Measurements from ENCODE around the gene PROX1. TPM values are rescaled to one million over a fixed set of nuclear protein-coding genes. Genes with fewer than 3 reads are reported as not detected.

The PROX1 gene
- total and polyA plus RNA-seq, 2 of the 4 experiments (the other 2 are of a cell fraction), result under 0.01 to 0.02 TPM

- TF ChIP-seq ELK1 (IDR thresholded peaks at IDR 0.05; ENCODE audit: borderline replicate concordance, low read depth, low read length) (no peak), MAZ (IDR thresholded peaks at IDR 0.05; ENCODE audit: borderline replicate concordance, low read depth, low read length) (no peak), RAD21 (IDR thresholded peaks at IDR 0.05; ENCODE audit: low read length) (no peak), MAFK (IDR thresholded peaks at IDR 0.05; ENCODE audit: low read depth, low read length) (no peak), CTCF (conservative IDR thresholded peaks at IDR 0.05; ENCODE audit: low read depth, low read length) (no peak), RCOR1 (IDR thresholded peaks at IDR 0.05; ENCODE audit: insufficient replicate concordance, low read length) (no peak), SMC3 (IDR thresholded peaks at IDR 0.05; ENCODE audit: low read depth, low read length) (no peak)
- Histone ChIP-seq H2AK9ac (replicated peaks; ENCODE audit: low read depth, low read length, poor library complexity) (no peak overlapping the region), H3K9ac (ENCODE audit: low read depth, low read length) (no peak overlapping the region), H3K4me2 (ENCODE audit: low read depth, low read length) (no peak overlapping the region), H3K9me3 (ENCODE audit: control insufficient read depth, insufficient read depth, low read length) (no peaks in the 10 kb centered on the region), H3K56ac (ENCODE audit: extremely low read depth, insufficient read depth, low read length) (no peak overlapping the region), H3K27me3 (ENCODE audit: control insufficient read depth, insufficient read depth, low read length) (no peaks in the 10 kb centered on the region; the same call in 1 of the 2 replicates), H4K8ac (ENCODE audit: low read depth in 2 of 2, low read length in 2 of 2) (no peak overlapping the region), H2AFZ (replicated peaks; ENCODE audit: low read length, poor library complexity) (no peak overlapping the region), H3K4ac (ENCODE audit: low read depth, low read length) (no peak overlapping the region), H2BK5ac (ENCODE audit: low read depth, low read length, poor library complexity, severe bottlenecking) (no peak overlapping the region), H3K9me1 (ENCODE audit: insufficient read depth, low read length) (no peaks in the 10 kb centered on the region), H2BK15ac (ENCODE audit: low read depth, low read length) (no peak overlapping the region), H3K4me1 (ENCODE audit: control insufficient read depth, insufficient read depth, low read length) (no peaks in the 10 kb centered on the region), H3K18ac (ENCODE audit: low read depth, low read length) (no peak overlapping the region), H2BK120ac (ENCODE audit: low read depth, low read length) (no peak overlapping the region), H4K5ac (ENCODE audit: low read depth, low read length) (no peak overlapping the region), H4K20me1 (ENCODE audit: insufficient read depth, low read length) (no peaks in the 10 kb centered on the region), H3K23ac (ENCODE audit: low read depth, low read length) (no peak overlapping the region), H3K36me3 (ENCODE audit: control insufficient read depth, insufficient read depth, low read length) (no peaks in the 10 kb centered on the region), H3K27ac (ENCODE audit: insufficient read depth, low read length) (no peak overlapping the region), H4K91ac (ENCODE audit: insufficient read depth, low read depth, low read length) (no peak overlapping the region), H3K14ac (replicated peaks; ENCODE audit: low read depth, low read length) (no peak overlapping the region), H2BK20ac (ENCODE audit: low read depth, low read length) (no peak overlapping the region), H3K4me3 (ENCODE audit: insufficient read depth, low read depth, low read length) (no peak overlapping the region), H3K79me1 (ENCODE audit: low read depth in 1 of 2, low read length in 2 of 2) (no peaks in the 10 kb centered on the region), H2AK5ac (ENCODE audit: low read depth, low read length) (no peak overlapping the region)
- no CpG with 5 or more reads among the region's 8 CpGs for WGBS, 2 experiments (ENCODE audit: extremely low coverage in 2 of 2, insufficient read length in 1 of 2)
- ATAC-seq (ENCODE audit: low read depth), result no peak
- dilution Hi-C loops (cut with HindIII; ENCODE audit: low sequenced_read_pairs, unreplicated experiment) (no loop called here), in situ Hi-C loops (cut with MboI; ENCODE audit: low sequenced_read_pairs) (no loop called here), intact Hi-C loops (cut with micrococcal nuclease) (no loop called here)
- BruUV-seq (replicated peaks), result no TSS peak
- ChIA-PET CTCF (interaction anchor here (1.5 kb wide), 1 partner anchor 13 kb away, joined by 3 read pairs; no protein-coding TSS in a partner anchor), POLR2A (ENCODE audit: unreplicated experiment) (no interaction called here)
- no peak for DNase-seq
Observed at GRCh38 chr1:214008791-214009422, 21.1 kb downstream of the PROX1 start.

Measured in IMR-90 (cell line).